COLO668 (cell line): ENCODE data around the gene AWAT1.
"Not testable (repeated sequence)": the region's sequence is repeated elsewhere in the genome, so short reads cannot be mapped to it uniquely, and the experiment has no call there.

Experiments
- DNase-seq: peaks from one replicate; lab custom pipeline; 2025; ENCODE audit not compliant: unreplicated experiment; lab: John Stamatoyannopoulos, UW

AWAT1 gene

DNA sequence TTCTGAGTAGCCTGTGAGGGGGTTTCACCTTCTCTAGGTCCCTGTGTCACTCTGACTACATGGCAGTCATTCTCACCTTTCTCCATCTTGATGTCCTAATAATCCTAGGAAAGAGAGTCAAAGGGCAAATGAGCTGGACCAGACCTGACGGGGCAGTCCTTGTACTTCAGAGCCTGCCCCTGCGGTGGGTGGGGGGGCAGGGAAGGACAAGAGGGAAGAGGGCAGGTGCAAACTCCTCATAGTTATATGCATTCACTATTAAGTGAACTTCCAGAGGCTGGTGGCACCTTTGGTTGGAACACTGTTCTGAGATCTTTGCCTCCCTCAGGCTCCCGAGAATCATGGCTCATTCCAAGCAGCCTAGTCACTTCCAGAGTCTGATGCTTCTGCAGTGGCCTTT is at the start of gene AWAT1:
AWAT1 (plus strand) TSS at position 301 of the 400 bp plus-strand sequence; CDS start at position 342, 41 bp downstream.
- DNase-seq = no peak

DNA sequence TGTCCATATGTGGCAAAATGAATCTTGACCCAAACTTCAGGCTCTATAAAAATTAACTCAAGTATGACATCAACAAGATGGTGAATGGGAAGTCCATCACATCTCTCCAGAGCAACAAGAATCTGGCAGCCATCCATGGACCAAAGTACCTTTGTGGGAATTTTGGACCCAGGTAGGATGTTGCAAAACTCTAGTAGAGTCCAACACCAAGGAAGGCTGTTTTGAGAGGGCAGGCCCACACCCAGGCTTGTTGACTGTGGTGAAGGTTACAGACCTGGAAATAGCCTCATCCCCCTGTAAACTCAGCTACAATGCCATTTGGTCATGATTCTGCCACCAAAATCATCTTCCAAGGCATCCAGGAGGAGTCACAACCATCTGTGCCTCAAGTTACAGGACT is 44.2 kb upstream of the AWAT1 start:
- no peak for DNase-seq

DNA sequence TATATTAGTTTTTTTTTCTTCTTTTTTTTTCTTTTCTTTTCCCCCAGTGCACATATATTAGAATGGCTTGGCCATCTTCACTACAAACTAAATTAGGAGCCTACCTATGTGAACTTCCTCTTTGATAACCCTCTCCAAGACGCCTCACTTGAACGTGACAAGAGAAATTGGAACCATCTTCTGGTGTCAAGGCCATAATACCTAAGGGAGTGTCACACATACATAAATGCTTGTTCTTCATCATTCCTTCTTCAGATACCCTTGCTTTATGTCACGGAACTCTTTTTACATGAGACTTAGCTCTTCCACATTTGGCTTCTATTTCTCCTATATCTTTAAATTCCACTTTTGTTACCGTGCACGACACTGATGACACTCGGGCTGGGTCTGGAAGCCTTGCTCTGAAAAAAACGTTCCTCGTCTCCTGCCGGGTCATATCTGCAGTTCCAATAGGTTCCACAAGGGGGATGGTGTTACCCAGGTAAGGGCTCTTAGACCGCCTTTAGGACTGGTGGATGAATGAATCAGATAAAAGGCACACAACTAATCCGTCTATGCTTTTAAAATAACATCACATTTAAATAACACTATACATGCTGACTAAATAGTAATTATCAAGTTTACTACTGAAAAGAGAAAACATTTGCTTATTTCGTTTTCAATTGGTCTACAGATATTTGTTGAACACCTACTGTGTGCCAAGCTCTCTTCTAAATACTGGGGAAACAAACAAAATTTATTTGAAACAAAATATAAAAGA is 37.3 kb upstream of the AWAT1 start:
- DNase-seq = peak; percentile 55

GRCh38 chrX:70201732-70202131 is 32.7 kb upstream of the AWAT1 start:
- DNase-seq = no peak

- DNase-seq = no peak
Measured at GRCh38 chrX:70208479-70208878, 26.0 kb upstream of the AWAT1 start.

DNA sequence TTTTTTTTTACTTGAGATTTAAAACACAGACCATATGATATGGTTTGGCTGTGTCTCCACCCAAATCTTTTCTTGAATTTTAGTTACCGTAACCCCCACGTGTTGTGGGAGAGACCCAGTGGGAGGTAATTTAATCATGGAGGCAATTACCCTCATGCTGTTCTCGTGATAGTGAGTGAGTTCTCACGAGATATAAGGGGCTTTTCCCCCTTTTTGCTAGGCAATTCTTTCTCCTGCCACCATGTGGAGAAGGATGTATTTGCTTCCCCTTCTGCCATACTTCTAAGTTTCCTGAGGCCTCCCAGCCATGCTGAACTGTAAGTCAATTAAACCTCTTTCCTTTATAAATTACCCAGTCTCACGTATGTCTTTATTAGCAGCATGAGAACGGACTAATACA is 24.9 kb upstream of the AWAT1 start:
- not testable (repeated sequence) for DNase-seq

DNA sequence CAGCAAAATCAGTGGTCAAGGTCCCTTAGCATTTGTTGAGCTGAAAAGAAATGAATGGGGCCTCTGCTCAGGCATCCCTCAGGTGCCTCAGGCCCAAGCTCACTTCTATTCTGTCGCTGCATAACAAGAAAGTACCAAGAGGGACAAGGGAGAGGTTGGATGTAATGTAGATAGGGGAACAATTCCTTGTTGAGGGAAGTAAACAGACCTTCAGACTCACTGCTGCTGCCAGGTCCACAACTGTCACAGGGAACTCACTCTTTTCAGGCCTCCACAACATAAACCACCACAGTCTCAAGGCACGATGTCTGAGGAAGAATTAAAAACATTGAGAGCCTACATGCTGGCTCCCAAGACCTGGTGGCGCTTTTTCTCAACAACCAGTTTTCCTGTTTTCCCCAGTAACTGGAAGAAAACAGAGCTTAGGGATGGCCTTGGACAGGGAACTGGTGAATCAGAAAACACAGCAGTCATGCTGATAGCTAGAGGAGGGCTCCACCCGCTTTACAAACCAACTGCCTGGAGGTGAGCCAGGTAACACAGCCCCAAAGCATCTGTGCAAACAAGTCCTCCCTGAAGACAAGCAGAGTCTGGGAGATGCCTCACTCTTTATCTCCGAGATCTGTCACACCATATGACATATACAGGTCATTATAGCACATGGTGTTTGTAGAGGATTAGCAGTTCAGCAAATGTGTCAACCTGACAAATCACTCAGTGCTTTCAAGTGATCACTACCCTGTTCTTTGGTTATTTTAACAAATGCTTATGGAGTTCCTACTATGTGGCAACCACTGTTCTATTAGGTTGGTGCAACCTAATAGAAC is 14.3 kb upstream of the AWAT1 start:
- DNase-seq = peak; percentile 83

- no peak for DNase-seq
Measured at GRCh38 chrX:70226048-70226447, 8.4 kb upstream of the AWAT1 start.

DNA sequence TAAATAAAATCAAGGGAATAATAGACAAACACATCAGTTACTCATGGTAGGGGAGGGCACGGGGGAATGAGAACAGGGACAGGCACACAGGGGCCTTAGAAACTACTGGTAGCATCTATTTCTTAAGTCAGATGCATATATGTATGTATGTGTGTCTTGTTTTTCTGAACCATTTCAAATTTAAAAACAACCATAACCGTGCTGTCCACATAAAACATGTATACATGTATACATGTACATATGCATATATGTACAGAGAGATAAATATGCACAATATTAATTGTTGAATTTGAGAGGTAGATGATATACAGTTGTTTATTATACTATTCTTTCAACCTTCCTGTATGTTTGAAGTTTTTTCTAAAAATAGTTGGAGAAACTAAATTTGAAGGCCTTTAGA is 7.8 kb upstream of the AWAT1 start:
- DNase-seq = no peak

GRCh38 chrX:70231666-70232065 is 2.8 kb upstream of the AWAT1 start:
- no peak for DNase-seq

DNA sequence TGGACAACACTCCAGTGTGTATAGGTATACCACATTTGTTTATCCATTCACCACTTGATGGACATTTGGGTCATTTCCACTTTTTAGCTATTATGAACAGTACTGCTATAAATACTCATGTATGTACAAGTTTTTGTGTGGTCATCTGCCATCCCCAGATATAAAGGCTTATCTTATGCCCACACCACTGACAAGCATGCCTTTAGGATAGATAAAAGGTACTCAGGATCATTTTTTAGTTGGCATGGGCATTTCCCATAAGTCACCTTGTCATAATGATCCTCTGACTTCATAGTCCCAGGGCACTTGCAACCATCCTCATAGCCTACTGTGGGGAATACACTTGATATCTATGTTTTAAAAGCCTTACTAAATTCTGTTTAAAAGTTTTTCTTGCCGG is 6.3 kb downstream of the AWAT1 start:
- DNase-seq = no peak

DNA sequence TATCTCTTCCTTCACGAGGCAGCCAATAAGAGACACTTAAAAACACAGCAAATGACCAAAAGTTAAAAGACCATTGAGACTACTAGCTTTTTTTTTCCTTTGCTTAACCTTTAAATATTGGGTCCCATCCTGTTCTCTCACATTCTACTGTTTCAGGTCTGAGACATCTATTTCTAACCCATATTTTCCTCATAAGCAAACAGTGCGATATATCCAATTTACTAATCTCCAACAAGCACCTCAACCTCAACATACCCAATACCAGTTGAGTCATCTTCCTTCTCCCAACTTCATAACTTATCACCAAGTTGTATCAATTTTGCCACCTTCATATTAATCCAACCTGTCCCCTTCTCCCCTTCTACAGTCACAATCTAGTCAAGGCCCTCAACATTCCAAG is 7.0 kb downstream of the AWAT1 start:
- no peak for DNase-seq

DNA sequence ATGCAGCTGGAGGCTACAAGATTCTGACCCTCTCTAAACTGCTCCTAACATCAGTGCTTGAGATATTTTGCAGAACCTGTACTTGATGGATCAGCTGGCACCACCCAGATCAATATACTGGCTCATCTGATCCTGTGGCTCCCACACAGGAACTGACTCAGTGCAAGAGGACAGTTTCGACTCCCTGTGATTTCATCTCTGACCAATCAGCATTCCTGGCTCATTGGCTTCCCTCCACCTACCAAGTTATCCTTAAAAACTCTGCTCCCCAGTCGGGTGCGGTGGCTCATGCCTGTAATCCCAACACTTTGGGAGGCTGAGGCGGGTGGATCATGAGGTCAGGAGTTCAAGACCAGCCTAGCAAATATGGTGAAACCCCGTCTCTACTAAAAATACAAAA is 9.1 kb downstream of the AWAT1 start:
- not testable (repeated sequence) for DNase-seq

GRCh38 chrX:70244881-70245280 is 10.4 kb downstream of the AWAT1 start:
- no peak for DNase-seq

- DNase-seq = no peak
Measured at GRCh38 chrX:70247252-70247651, 12.8 kb downstream of the AWAT1 start.

DNA sequence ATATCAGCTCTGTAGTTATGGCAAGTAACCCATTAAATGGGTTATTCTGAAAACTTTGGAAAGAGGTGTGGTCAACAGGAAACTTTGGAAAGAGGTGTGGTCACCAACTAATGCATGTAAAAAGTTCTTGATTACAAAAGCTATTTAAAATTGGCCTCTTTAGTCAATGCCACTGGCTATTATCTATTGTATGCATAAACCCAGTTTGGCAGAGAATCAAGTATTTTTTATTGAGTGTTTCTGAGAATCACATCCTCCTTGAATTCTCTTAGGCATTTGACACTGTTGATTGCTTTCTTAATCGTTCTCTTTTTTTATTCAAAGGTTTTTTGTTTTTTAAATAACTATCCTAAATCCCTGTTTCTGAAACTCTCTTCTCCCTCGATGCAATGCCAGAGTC is 18.0 kb downstream of the AWAT1 start:
- no peak for DNase-seq

DNA sequence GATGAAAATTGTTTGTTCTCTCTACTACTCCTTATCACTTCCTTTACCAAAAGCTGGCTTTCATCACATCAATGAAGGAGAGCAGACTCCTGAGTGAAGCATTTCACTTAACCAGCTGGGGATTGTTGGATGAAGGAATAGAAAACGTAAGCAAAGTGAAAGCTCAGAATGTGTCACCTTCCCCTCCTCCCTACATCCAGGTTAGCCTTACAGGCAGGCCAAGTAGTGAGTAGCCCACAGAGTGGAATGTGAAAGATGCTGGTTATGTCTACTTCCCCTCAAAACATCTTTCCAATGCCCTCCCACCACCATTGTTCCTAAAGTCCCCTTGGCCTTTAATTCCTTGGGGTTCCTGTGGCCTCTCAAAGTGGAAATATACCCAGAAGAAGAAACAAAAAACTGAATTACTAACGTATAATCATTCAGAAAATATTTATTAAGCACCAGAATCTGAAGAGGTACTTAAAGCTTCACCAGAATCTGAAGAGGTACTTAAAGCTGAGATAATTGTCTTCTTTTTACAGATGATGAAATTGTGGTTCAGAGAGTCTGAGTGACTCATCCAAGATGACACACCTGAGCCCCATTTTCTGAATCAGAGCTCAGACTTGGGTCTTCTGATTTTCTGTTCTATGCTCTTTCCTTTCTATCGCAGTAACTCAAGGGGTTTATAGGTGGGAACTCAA is 19.1 kb downstream of the AWAT1 start:
- DNase-seq = no peak

DNA sequence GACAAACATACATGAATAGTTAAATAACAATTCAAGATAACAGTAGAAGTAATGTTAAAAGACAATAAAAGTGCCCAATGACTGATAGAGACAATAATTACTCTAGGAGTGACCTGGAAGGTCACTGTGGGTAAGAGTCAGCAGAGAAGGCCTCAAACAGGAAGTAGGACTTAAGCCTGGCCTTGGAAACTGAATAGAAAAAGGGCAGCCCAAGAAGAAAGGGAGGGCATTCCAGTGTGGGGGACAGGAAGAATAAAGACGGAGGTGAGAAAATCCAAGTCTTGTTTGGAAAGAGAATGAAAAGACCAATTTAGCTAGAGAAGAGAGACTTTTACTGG is 19.6 kb downstream of the AWAT1 start:
- no peak for DNase-seq

DNA sequence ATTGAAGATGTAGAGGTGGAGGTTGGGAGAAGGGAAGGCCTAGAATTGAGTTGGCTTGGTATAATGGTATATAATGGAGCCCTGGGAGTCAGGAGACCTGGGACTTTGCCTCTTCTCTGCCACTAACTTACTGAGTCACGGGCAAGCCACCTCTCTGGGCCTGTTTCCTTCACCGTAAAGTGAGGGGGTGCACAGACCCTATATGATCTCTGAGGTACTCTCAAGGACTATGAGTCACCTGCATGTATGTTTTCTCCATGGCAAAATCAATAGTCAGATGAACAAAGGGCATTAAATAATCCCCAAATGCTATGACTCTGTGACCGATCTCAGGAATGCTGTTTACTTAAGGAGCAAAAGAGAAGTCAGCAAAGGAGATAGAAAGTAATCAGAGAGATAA is 20.5 kb downstream of the AWAT1 start:
- DNase-seq = peak; percentile 1

DNA sequence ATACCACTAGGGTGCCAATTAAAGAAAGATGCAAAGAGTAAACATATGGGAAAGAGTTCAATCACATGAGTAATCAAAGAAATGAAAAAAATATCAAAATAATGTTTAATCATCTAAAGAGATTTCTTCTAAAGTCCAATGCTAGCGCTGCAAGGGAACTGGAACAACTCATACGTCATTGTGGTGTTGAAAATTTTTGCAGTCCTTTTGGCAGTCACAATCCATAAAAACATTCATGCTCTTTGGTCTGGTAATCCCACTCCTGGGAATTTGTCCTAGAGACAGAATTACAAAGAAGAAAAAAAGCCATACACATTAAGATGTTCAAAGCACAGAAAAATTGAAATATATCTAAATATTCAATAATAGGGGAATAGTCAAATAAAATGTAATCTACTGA is 21.0 kb downstream of the AWAT1 start:
- DNase-seq = no peak

DNA sequence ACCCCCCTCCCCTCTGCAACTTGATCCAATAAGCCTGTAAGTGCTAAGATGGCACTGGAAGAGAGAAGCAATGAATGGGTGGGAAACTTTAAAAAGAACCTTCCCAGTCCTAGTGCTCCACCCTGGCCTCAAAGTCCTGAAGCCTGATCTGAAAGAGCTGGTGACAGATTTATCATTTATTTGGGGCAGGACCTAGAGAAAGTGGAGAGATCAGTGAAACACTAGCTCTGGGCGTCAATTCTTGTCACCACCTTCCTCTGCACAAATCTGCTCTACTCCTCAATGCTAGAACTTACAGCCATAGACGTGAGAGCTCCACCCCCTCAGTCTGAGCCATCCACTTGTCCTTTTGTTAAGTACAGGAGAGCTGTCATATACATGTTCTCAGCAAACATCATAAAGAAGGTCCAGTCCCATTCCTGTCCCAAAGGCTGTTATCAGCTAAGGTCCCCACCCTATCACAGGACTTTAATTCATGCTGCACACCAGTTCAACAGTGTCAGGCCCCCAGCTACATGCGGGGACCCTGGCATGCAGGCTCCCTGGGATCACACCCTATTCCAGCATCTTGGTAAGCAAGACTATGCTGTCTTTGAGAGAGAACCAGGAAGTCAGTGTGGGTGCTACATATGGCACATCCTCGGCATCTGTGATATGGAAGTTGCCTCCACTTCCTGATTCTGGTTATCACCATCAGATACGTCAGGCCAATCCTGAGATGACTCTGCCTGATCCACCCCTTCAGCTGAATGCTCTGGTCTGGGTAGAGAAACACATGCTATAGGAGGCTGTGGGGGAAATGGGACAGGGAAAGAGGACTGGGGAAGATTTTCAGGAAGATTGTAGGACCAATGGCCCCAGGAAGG is 23.2 kb downstream of the AWAT1 start:
- no peak for DNase-seq
